Ovary (tissue), 9 donors: Measurements from ENCODE around the gene IGF2BP3. TPM values are rescaled to one million over a fixed set of nuclear protein-coding genes. Genes with fewer than 3 reads are reported as not detected.

Source experiments
- DNase-seq, 5 donors: peaks; one replicate each; pipeline ENCODE4 v3.0.0-alpha.2; 2019 to 2020
- H3K27ac ChIP-seq, 2 donors: fragments of 200-600 bp; one replicate each; pipeline versions ENCODE4 v1.5.1 to v1.8.0; 2019 to 2022
- H3K27me3 ChIP-seq: fragments of 200-600 bp; one replicate; pipeline ENCODE4 v1.8.0; 2022
- H3K36me3 ChIP-seq: fragments of 200-600 bp; sonication (generic); one replicate; pipeline ENCODE4 v1.5.1; 2019
- H3K4me1 ChIP-seq: one replicate; pipeline ENCODE4 v1.8.1; 2013; ENCODE audit warnings: mild to moderate bottlenecking, moderate library complexity; ENCODE audit not compliant: insufficient read depth
- H3K4me3 ChIP-seq: fragments of 200-600 bp; sonication (generic); one replicate; pipeline ENCODE4 v1.5.1; 2017
- H3K9me3 ChIP-seq, 2 donors: fragments of 200-600 bp in 1 of 2; sonication (generic) in 1 of 2; one replicate each; pipeline versions ENCODE4 v1.5.1 to v1.8.1; 2013 to 2019; ENCODE audit warnings: mild to moderate bottlenecking in 1 of 2, moderate library complexity in 1 of 2
- CTCF ChIP-seq, 3 donors: fragments of 450-650 bp in 2 of 3; fragments of 200-600 bp in 1 of 3; IDR thresholded peaks; one replicate each; pipeline versions ENCODE4 v1.5.1 to v1.8.0; 2016 to 2022; ENCODE audit warnings: antibody characterized with exemption in 3 of 3, mild to moderate bottlenecking in 1 of 3
- EP300 ChIP-seq: sonication (generic); formaldehyde crosslinking; IDR thresholded peaks from one replicate; pipeline ENCODE4 v1.6.1; 2017; ENCODE audit warnings: antibody characterized with exemption
- POLR2A ChIP-seq: fragments of 450-650 bp; IDR thresholded peaks from one replicate; pipeline ENCODE4 v1.6.1; 2017; ENCODE audit warnings: antibody characterized with exemption, mild to moderate bottlenecking, moderate library complexity
- whole genome bisulfite sequencing, 3 donors: extraction: QIAGEN DNeasy Blood & Tissue Kit in 1 of 3; methylation state at CpG; one replicate each; pipeline versions ENCODE4 v1.1.5 to v1.1.7; 2013 to 2017; 5-methylcytosine and 5-hydroxymethylcytosine counted together
- intact Hi-C, 4 donors: fragments of 100-400 bp; cut with DNase I; formaldehyde crosslinking; loops; one replicate each; pipeline versions ENCODE4 v1.11.0 to v1.15.1; 2022 to 2023
- polyA plus RNA-seq, 2 donors: library from polyadenylated mRNA; stranded (reverse); fragments of 200-250 nt in 1 of 2; fragments of 350-450 nt in 1 of 2; fragmentation: Illumina TruSeq in 1 of 2; extraction: RNeasy Lipid Tissue Mini Kit (QIAGEN cat#74804) in 1 of 2; gene quantifications; one replicate each; pipeline ENCODE4 v1.2.3, GENCODE V29; 2013 to 2014
- total RNA-seq, 7 donors: library from RNA; depleted of rRNA in 2 of 7; stranded (reverse); fragments of >200 nt in 2 of 7; fragmentation: NEBNext Ultra II Directional in 3 of 7; extraction: Animal tissue kit (Norgen Biotek cat#: 25700) in 3 of 7; gene quantifications; one replicate each; pipeline versions ENCODE4 v1.1.0 to v1.2.4, GENCODE V29; 2016 to 2023
- donor health status: DM: no; HTN: no; CAD: no; lungs with moderate emphysema.
- donor health status: DM: no; HTN: no; CAD: no.
- donor health status: Bipolar disorder and iron deficiency.
- donor health status: DM: yes; HTN: yes; CAD: no.
- donor health status: DM: no; HTN: no; CAD: no.
- donor health status: DM: yes; HTN: yes; CAD: no.

The IGF2BP3 gene
- total and polyA plus RNA-seq, 9 donors: 0.20 to 1.3 (median 0.40) TPM; not detected in 2

GRCh38 chr7:23341846-23342598 lies 128.3 kb downstream of the IGF2BP3 start:
- 73 to 79% (median 77%) methylated on average over 7 of the region's 7 CpGs for WGBS, 3 donors
- intact Hi-C loops: no loop called here
- DNase-seq: no peak

GRCh38 chr7:23338863-23339262 lies 131.4 kb downstream of the IGF2BP3 start:
- intact Hi-C loops: loop anchor here in 1 of 4 donors (5.0 kb wide), 1 partner anchor 1822 kb away; no protein-coding TSS in a partner anchor
- Histone ChIP-seq H3K27me3 (no peaks in the 10 kb centered on the region), H3K4me3 (no peak overlapping the region), H3K36me3 (no peaks in the 10 kb centered on the region), H3K4me1 (peaks cover 13% of the 10 kb centered on the region), H3K27ac (no peak overlapping the region), H3K9me3 (no peaks in the 10 kb centered on the region)
- no peak for DNase-seq
- 3 to 22% (median 6%) methylated on average over 2 of the region's 2 CpGs for WGBS, 3 donors
- TF ChIP-seq CTCF (IDR thresholded peaks at IDR 0.05) (no peak), EP300 (no peak), POLR2A (no peak)

More at GRCh38 chr7:23341846-23342598, 128.3 kb downstream of the IGF2BP3 start:
- Histone ChIP-seq H3K27me3 (no peaks in the 10 kb centered on the region), H3K27ac (no peak overlapping the region), H3K4me1 (no peaks in the 10 kb centered on the region), H3K4me3 (no peak overlapping the region), H3K9me3 (no peaks in the 10 kb centered on the region), H3K36me3 (no peaks in the 10 kb centered on the region)
- no peak for TF ChIP-seq EP300
- no peak for TF ChIP-seq POLR2A
- TF ChIP-seq CTCF (IDR thresholded peaks at IDR 0.05): no peak

- intact Hi-C loops: loop anchor here in 1 of 4 donors (5.0 kb wide), 1 partner anchor 1821 kb away; no protein-coding TSS in a partner anchor
- Histone ChIP-seq H3K9me3 (no peaks in the 10 kb centered on the region), H3K27ac (no peak overlapping the region)
Measured at GRCh38 chr7:23338439-23338838, 131.9 kb downstream of the IGF2BP3 start.

GRCh38 chr7:23337374-23337773 lies 132.9 kb downstream of the IGF2BP3 start:
- TF ChIP-seq POLR2A: no peak
- no peak for DNase-seq
- H3K4me3 ChIP-seq: no peak overlapping the region
- H3K36me3 ChIP-seq: no peaks in the 10 kb centered on the region
- no peak overlapping the region for H3K27ac ChIP-seq
- H3K27me3 ChIP-seq: no peaks in the 10 kb centered on the region
- H3K4me1 ChIP-seq: peaks cover 17% of the 10 kb centered on the region
- no peaks in the 10 kb centered on the region for H3K9me3 ChIP-seq
- intact Hi-C loops: loop anchor here in 1 of 4 donors (5.0 kb wide), 1 partner anchor 1820 kb away; no protein-coding TSS in a partner anchor

More at GRCh38 chr7:23338439-23338838, 131.9 kb downstream of the IGF2BP3 start:
- no peak for DNase-seq
- no peaks in the 10 kb centered on the region for H3K36me3 ChIP-seq
- WGBS, 3 donors: 27 to 53% (median 44%) methylated on average over 2 of the region's 2 CpGs
- TF ChIP-seq CTCF (IDR thresholded peaks at IDR 0.05) (no peak), POLR2A (no peak), EP300 (no peak)
- H3K4me1 ChIP-seq: peaks cover 15% of the 10 kb centered on the region
- H3K4me3 ChIP-seq: no peak overlapping the region
- H3K27me3 ChIP-seq: no peaks in the 10 kb centered on the region

GRCh38 chr7:23336799-23337283 lies 133.4 kb downstream of the IGF2BP3 start:
- Histone ChIP-seq H3K4me3 (no peak overlapping the region), H3K27me3 (no peaks in the 10 kb centered on the region), H3K36me3 (no peaks in the 10 kb centered on the region), H3K4me1 (peaks cover 17% of the 10 kb centered on the region), H3K27ac (no peak overlapping the region), H3K9me3 (no peaks in the 10 kb centered on the region)
- no peak for DNase-seq
- TF ChIP-seq CTCF (IDR thresholded peaks at IDR 0.05) (no peak), EP300 (no peak), POLR2A (no peak)
- intact Hi-C loops: loop anchor here in 1 of 4 donors (5.0 kb wide), 1 partner anchor 1820 kb away; no protein-coding TSS in a partner anchor
- 79 to 84% (median 79%) methylated on average over 6 of the region's 6 CpGs for WGBS, 3 donors
